Esophagus muscularis mucosa (tissue), 3 donors: ENCODE measurements around the gene UNC13A.

Source experiments
- POLR2A ChIP-seq: fragments of 450-650 bp; IDR thresholded peaks from one replicate; pipeline ENCODE4 v1.6.1; 2017; ENCODE audit warnings: antibody characterized with exemption, moderate library complexity, mild to moderate bottlenecking, low read depth
- TF ChIP-seq, protein P1 (sequence below), 3 experiments: fragments of 200-600 bp in 2 of 3; fragments of 450-650 bp in 1 of 3; sonication (generic) in 2 of 3; IDR thresholded peaks; one replicate each; pipeline ENCODE4 v1.5.1; 2017 to 2019; ENCODE audit warnings: antibody characterized with exemption in 3 of 3, mild to moderate bottlenecking in 2 of 3, moderate library complexity in 1 of 3

DNA sequence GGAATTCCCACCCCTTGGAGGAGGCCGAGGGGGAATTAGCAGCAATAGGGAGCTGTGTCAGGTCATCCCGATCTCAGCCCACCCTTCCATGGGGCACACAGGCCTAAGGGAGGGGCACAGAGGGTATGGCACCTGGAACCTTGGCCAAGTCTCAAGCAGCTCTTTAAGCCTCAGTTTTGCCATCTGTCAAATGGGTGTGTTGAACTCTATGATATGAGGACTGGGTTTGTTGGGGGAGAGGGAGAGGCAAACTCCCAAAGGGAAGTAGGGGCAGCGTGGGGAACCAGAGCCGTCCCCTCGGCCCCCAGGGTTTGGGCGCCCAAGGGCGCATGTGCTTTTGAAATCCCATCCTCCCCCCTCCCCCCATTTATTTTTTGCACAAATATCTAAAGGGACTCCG, 83.0 kb downstream of the UNC13A start:
- no peak for TF ChIP-seq POLR2A
- TF ChIP-seq, protein P1, sequence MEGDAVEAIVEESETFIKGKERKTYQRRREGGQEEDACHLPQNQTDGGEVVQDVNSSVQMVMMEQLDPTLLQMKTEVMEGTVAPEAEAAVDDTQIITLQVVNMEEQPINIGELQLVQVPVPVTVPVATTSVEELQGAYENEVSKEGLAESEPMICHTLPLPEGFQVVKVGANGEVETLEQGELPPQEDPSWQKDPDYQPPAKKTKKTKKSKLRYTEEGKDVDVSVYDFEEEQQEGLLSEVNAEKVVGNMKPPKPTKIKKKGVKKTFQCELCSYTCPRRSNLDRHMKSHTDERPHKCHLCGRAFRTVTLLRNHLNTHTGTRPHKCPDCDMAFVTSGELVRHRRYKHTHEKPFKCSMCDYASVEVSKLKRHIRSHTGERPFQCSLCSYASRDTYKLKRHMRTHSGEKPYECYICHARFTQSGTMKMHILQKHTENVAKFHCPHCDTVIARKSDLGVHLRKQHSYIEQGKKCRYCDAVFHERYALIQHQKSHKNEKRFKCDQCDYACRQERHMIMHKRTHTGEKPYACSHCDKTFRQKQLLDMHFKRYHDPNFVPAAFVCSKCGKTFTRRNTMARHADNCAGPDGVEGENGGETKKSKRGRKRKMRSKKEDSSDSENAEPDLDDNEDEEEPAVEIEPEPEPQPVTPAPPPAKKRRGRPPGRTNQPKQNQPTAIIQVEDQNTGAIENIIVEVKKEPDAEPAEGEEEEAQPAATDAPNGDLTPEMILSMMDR (IDR thresholded peaks at IDR 0.05), result no peak
